HG03135 (cell line): Measurements from ENCODE around the gene CACNB4.
"Not testable (repeated sequence)": the region's sequence is repeated elsewhere in the genome, so short reads cannot be mapped to it uniquely, and the experiment has no call there.

Experiments
- ATAC-seq: cut with Tn5 transposase; IDR thresholded peaks from one replicate; pipeline ENCODE4 v1.9.1; 2021; ENCODE audit warnings: mild to moderate bottlenecking, moderate library complexity; ENCODE audit not compliant: unreplicated experiment

Gene CACNB4

DNA sequence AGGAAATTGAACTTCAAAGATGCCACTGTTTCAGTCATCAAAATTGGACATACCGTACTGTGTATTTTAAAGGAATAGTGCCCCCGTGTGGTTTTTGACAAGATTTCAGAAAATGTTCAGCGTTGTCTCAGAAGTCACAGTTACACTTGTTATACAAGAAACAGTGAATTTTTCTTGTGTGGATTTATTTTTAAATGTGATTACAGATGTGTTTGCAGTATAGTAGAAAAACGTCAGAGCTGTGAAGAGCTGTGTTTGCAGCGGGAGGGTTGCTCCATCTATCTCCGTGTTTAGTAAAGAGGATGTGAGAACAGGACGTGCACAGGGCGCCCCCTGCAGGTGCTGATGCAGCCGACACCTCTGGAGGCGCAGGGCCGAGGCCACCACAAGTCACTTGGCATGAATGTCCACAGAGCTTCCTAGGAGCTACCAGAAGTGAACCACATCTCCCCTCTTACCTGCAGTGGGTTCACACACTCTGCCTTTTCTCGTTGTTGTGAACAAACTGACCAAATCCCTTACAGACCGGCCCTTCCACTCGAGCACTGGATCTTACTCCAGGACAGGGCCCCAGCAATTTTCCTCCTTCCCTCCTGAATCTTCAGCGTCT lies 73.1 kb downstream of the CACNB4 start:
- ATAC-seq = peak; percentile 90

DNA sequence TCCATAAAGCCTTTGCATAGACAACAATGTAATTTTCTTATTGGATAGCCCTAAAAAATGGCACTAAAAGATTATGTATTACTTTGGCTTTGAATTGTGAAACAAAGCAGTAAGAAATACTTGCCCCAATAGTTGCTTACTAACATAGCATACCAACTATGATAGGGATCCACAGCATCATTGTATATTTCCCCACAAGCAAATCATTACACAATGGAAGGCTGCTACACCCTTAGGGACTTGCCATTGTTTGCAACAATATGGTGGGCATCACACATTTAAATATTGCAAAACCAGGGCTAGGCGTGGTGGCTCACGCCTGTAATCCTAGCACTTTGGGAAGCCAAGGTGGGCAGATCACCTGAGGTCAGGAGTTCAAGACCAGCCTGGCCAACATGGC lies 74.4 kb downstream of the CACNB4 start:
- no peak for ATAC-seq

DNA sequence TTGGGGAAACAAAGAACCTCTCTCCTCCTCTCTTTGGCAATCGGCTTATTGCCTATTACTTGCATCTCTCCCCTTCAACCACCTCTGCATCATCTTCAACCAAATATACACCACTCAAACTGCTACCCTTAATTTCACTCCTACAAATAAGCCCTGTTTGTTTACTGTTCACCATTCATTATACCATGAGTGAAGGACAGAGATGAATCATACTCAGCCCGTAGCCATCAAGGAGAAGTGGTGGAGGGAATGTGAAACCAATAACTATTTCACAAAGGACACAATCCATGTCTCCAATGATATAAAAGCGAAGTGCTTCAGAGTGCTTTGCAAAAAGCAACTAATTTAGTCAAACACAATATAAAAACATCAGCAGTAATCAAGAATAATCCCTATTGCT lies 76.8 kb downstream of the CACNB4 start:
- no peak for ATAC-seq

DNA sequence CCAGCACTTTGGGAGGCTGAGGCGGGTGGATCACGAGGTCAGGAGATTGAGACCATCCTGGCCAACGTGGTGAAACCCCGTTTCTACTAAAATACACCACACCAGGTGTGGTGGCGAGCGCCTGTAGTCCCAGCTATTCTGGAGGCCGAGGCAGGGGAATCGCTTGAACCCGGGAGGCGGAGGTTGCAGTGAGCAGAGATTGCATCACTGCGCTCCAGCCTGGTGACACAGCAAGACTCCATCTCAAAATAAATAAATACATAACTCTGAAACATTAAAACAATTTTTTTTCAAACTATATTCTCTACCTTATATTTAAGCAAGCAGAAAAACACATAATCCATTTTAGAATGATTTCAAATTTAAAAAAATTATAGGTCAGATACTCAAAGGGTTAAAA lies 77.8 kb downstream of the CACNB4 start:
- not testable (repeated sequence) for ATAC-seq

DNA sequence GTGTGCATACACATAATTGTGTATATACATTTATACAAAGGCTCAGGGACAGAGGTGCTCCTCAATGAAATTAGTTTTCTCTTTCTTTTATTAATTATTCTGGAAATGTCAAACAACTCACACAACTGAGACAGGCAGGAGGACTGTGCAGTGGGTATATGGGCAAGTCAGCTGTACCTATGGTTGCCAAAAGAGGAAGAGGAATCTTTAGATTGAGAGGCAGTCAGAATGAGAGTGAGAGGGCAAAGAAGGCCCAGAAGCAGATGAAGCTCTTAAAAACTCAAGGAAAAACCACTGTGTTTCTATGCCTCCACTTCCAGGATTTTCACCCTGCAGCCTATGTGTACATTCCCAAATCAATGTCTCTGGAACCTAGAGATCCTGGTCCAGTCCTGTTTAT lies 79.1 kb downstream of the CACNB4 start:
- no peak for ATAC-seq

DNA sequence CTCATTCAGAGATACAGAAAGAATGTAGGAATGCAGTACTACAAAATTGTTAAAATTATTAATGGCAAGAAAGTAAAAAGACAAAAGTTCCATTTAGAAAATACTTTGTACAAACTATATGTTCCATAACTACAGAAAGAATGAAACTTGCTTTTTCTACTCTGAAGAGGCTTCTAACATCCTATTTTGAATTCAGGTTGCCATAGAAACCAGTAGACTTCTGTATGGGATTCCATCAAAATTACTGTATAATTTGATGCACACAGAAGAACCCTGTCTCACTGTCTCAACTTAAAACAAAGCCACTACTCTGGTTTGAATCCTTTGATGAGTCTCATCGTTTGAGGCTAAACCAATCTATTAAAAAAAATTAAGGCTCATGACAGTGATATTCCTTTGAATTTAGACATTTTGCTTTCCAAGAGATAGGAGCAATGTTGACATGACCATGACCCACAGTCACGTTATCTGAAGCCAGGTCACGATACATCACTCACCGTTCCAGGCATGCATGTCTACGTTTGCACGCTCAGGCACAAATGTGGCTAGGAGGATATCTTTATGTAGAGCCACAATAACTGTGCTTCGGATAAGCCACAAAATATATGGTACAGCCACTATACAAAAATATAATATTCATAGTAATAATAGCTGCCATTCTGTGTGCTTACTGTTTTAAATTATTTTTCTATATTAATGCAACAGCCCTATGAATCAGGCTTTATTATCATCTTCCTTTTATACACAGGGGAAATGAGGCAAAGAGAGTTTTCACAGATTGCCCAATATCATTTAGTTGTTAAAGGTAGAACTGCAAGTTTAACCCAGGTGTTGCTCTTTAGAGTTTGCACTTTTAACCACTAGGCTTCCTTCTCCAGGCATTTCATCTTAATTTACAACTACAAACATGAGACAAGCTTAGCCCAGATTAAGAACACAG lies 82.4 kb downstream of the CACNB4 start:
- ATAC-seq = no peak

DNA sequence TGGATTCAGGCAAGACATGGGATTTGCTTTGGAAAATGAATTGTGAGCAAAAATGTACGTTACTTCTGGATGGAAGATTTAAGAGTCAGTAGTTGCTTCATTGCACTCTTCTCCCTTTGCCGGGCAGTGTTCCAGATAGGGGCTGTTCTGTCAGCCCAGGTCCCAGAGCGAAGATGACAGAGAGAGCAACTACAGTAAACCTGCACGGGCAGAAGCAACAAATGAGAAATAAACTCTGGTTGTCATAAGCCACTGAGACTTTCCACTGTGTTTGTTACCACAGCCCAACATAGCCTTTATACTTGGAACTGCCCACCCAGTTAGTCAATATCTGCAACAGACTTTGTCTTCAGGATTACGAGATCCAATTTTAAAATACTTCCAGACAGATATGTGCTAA lies 83.3 kb downstream of the CACNB4 start:
- no peak for ATAC-seq

DNA sequence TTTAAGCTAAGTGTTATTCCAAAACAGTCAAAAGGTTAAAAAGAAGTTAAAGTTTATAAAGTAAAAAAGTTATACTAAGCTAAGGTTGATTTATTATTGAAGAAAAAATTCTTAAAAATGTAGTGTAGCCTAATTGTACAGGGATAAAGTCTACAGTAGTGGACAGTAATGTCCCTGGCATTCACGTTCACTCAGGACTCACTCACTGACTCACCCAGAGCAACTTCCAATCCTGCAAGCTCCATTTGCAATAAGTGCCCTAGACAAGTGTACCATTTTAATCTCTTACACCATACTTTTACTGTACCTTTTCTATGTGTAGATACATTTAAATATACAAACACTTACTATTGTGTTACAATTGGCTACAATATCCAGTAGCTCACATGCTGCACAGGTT lies 86.1 kb downstream of the CACNB4 start:
- no peak for ATAC-seq

DNA sequence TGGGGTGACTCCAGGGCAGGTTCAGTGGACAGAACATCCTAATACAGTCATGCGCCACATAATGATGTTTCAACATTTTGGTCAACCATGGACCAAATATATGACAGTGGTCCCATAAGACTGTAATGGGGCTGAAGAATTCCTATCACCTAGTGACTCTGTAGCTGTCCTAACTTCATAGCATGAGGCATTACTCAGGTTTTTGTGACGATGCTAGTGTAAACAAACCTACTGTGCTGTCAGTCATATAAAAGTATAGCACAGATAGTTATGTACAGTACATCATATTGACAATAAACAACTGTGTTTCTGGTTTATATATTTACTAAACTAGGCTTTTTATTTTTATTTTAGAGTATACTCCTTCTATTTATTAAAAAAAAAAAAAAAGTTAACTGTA lies 87.1 kb downstream of the CACNB4 start:
- ATAC-seq = no peak

DNA sequence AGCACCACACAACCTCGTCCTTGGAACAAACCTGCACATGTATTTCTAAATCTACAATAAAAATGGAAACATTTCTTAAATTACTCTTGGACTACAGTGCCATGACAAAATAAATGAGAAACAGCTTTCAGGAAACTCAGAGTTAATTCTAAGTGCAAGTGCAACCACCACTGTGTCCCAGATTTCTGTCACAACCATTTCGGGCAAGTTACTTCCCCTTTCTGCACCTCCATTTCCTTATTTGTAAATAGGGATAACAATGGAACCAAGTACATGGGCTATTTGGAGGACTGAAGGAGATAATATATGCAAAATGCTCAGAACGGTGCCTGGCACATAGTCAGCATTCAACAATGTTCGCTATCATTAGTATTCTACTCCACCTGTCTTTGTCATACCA lies 93.2 kb downstream of the CACNB4 start:
- no peak for ATAC-seq

DNA sequence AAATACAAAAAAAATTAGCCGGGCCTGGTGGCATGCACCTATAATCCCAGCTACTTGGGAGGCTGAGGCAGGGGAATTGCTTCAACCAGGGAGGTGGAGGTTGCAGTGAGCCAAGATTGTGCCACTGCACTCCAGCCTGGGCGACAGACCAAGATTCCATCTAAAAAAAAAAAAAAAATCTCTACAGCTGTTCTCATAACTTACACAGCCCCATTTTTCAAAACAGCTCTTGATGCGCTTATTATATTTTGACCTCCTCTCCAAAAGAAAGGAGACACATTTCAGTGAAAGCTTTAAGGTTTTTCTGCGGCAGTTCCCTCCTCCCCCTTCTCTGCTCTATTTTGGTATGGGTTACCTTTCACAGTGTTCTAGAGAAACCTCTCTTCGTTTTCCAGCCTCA lies 95.6 kb downstream of the CACNB4 start:
- not testable (repeated sequence) for ATAC-seq

DNA sequence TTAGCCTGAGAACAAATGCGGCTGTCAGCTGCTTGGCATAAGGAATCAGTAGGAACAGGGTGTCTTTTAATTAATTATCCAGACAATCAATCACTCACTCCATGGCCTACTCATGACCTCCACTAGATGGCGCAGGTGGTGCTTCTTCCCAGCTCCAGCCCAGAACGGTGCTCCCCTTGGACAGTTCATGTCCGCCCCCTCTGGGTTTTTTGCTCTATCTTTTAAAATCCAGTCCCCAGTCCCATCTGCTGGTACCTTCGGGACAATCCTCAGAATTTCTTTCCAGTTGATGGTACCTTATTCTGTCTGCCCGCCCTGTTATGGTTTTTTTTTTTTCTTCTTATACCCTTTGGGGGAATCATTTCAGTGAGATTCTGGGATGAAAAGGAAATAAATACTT lies 99.8 kb downstream of the CACNB4 start:
- no peak for ATAC-seq

DNA sequence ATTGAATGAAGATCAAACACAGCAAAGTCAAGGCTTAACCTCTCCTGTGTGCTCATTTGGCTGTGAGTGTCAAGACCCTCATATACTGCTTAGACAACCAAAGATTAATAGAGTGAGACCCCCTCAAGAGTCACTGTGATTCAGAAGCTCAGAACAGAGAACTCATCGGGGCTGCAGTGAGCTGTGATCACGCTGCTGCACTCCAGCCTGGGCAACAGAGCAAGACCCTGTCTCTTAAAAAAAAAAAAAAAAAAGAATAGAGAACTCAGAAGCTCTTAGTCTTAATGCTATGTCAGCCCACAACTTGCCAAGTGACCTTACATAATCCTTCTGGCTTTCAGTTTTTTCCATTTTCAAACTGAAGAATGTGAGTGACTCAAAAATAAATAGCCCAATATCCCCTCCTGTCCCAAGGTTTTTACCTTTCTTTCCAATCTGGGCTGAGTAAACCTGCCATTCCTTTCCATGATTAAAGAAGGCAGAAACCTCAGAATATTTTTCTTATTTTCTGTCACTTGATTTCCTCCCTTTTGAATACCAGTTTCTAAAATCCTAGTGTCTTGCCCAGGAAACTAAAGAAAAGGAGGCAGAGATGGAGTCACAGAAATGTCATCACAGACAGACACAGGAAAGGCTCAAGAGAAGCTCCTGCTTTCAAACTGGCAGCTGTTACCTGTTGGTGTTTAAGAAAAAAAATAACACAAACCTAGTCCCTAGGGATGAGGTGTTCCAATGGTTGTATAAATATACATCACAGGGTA lies 102.4 kb downstream of the CACNB4 start:
- no peak for ATAC-seq

DNA sequence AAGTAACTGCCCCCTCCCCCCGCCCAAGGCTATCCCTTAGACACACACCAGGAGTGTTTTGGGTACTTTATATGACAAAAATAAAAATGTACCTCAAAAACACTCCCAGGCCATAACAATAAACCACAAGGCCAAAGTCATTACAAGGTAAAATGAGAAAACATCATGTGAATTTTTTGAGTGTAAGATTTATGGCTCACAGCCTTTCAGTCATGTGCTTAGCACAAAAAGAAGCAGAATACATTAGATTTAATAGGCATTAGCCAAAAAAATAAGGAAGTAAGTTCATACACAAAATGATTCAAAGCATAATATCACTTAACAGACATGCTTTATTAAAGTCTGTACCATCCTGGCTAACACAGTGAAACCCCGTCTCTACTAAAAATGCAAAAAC lies 103.7 kb downstream of the CACNB4 start:
- ATAC-seq = no peak

DNA sequence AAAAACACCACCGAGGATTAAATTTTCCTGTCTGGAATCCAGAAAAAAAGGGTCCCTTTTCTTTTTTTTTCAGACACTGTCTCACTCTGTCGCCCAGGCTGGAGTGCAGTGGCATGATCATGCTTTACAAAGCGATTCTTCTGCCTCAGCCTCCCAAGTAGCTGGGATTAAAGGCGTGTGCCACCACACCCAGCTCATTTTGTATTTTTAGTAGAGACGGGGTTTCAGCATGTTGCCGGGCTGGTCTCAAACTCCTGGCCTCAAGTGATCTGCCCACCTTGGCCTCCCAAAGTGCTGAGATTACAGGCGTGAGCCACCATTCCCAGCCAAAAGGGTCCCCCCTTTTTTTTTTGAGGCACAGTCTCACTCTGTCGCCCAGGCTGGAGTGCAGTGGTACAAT lies 104.7 kb downstream of the CACNB4 start:
- ATAC-seq = not testable (repeated sequence)

DNA sequence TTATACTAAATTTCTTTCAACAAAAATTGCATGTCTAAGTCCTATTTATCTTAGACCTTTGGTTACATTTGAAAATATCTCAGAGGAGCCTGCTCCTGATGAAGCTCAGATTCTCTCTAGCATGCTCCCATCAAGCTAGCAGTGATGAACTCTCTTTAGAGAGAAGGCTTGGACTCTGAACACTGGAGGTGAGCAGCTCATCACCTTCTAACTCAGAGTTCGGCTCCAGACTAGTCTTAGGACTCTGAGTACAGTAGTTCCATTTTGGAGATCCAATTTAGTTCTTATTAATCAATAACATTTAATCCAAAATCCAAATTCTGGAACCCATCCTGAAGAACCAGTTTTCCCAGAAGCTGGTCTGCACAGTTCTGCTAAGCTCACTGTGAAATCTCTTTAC lies 107.8 kb downstream of the CACNB4 start:
- no peak for ATAC-seq

DNA sequence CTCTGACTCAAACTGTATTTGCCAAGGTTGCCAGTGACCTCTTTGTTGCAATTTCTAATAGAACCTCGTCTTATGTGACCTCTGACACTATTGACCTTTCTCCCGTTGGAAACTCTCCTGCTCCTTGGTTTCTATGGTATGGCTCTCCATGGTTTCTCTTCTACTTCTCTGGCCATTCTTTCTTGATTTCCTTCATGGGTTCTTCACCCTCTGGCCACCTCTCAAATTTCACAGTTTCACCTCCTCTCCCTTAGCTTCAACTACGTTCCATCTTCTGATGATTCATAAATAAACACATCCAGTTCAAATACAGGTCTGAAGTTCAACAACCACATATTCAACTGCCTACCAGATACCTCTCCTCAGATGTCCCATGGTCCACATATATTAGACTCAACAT lies 109.5 kb downstream of the CACNB4 start:
- no peak for ATAC-seq

DNA sequence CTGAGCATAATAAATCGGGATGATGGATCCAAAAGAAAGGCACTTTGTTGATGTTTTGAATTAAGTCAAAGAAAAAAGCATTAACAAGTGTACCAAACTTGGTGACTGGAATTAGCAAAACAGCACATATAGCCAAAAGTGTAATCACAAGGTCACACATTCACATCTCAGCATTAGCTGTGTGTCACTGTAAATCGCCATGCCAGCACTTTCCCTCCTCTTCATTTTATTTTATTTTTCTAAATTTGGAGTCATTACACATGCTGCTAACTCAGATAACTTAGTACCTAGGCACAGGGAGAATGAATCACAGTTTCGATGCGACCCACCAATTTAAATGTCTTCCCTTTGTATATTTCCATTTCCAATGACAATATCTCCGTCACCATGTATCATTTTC lies 111.4 kb downstream of the CACNB4 start:
- no peak for ATAC-seq

DNA sequence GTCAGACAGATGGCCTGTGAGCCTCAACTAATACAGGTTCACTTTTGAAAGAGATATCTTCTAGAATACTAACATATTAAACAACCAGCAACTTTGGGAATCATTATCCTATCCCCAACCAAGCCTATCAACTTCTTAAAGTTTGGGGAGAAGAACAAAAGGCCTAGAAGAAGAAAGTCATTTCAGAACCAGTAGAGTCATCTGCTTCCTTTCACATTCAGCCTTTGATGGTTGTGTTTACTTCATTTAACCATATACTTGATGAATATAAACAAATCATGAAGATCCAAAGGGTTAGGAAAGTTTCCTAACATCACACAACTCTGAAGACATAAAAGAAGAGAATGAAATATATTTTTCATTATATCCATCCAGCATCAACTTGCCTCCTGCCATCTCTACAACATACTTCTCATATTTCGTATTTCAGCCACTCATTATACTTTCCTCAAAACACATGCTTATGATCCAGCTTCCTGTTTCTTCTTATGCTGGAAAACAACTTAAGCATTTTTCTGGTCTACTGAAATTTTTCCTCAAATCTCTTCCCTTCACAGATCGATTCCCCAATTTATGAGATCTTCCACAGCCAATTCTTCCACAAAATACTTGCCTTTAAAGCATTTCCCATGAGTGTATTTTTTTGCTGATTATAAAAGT lies 114.3 kb downstream of the CACNB4 start:
- ATAC-seq = no peak

DNA sequence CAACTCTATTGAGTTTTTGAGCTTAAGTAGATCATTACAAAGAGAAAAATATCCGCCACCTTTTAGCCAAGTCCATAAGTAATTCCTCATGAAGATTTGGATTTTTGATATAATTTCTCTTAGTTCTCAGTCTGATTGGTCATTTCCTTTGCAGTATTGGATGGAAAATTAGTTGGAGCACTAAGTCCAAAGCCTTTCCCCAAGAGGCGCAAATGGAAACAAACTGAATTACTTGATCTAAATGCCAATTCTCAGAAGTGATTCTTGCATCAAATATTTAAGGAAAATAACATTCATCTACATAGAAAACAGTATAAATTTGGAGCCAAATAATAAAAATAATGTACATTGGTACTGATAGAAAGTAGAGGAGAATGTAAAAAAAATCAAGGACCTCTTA lies 115.6 kb downstream of the CACNB4 start:
- ATAC-seq = no peak

DNA sequence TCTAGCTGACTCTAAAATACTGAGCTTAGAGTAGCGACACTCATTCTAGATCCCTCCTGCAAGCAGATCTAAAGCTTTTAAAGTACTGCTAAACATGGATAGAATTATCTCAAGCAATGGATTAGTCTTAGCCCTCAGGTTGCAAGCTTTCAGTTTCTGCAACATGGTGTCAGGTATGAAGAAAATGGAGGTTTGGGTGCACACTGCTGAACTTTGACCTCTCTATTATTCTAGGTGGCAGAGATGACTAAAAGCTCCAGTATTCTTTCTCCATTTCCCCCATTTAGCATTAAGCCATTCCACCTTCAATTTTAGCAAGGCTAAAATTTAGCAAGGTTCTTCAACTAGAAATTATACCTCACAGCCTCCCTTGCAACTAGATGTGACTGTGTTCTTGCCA lies 117.0 kb downstream of the CACNB4 start:
- no peak for ATAC-seq
